AG10803 (cell line): Measurements from ENCODE around the gene POLR3H.

Experiments
- DNase-seq: peaks from one replicate; pipeline ENCODE4 v3.0.0; 2010; ENCODE audit warnings: low read depth
- H3K4me3 ChIP-seq: 2 replicates; pipeline ENCODE4 v1.5.1; 2011; ENCODE audit warnings: mild to moderate bottlenecking, low read length, control low read depth
- TF ChIP-seq, protein P1 (sequence below): conservative IDR thresholded peaks from 2 replicates; pipeline ENCODE4 v1.5.1; 2011; ENCODE audit warnings: mild to moderate bottlenecking, low read length, control low read depth, inconsistent platforms

Gene POLR3H

GRCh38 chr22:41542224-41542623 lies 2.0 kb downstream of the POLR3H start:
- TF ChIP-seq, protein P1, sequence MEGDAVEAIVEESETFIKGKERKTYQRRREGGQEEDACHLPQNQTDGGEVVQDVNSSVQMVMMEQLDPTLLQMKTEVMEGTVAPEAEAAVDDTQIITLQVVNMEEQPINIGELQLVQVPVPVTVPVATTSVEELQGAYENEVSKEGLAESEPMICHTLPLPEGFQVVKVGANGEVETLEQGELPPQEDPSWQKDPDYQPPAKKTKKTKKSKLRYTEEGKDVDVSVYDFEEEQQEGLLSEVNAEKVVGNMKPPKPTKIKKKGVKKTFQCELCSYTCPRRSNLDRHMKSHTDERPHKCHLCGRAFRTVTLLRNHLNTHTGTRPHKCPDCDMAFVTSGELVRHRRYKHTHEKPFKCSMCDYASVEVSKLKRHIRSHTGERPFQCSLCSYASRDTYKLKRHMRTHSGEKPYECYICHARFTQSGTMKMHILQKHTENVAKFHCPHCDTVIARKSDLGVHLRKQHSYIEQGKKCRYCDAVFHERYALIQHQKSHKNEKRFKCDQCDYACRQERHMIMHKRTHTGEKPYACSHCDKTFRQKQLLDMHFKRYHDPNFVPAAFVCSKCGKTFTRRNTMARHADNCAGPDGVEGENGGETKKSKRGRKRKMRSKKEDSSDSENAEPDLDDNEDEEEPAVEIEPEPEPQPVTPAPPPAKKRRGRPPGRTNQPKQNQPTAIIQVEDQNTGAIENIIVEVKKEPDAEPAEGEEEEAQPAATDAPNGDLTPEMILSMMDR: no peak
- DNase-seq: no peak
- H3K4me3 ChIP-seq: no peak overlapping the region

DNA sequence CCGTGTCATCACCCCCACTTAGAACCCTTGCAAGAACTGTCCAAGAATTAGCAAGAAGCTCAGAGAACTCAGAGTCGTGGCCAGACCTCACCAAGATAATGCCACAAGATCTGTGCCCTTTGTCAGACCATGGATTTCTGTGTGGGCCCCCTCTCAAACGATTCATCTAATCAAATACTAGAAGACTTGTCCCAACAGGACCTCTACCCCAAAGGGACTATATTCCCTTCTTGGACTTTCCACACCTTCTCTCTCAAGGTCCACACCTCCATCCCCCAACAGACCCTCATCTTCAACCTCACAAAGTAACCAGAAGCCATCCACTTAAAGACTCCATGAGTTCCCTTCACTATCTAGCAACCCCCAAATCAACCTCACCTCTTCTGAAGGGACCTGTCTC lies 2.8 kb downstream of the POLR3H start:
- TF ChIP-seq, protein P1: no peak
- no peak for DNase-seq
- H3K4me3 ChIP-seq: no peak overlapping the region

GRCh38 chr22:41540365-41540764 lies 3.9 kb downstream of the POLR3H start:
- no peak for DNase-seq
- TF ChIP-seq, protein P1: no peak
- no peak overlapping the region for H3K4me3 ChIP-seq

DNA sequence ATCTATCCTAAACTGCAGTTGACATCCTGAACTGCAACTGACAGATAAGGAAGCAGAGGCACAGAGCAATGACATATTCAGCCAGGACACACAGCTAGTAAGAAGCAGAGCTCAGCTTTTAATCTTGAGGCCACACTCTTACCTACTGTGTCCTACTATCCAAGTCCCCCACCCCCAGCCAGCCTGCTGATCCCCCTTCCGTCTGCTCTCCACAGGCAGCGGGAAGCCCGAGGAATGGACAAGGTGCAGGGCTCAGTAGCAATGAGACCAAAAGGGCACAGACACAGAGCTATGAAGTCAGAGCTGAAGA lies 4.3 kb downstream of the POLR3H start:
- no peak overlapping the region for H3K4me3 ChIP-seq
- TF ChIP-seq, protein P1: no peak
- DNase-seq: no peak

GRCh38 chr22:41539146-41540005 lies 4.9 kb downstream of the POLR3H start:
- no peak overlapping the region for H3K4me3 ChIP-seq
- peak; percentile 65 for DNase-seq
- TF ChIP-seq, protein P1: no peak

DNA sequence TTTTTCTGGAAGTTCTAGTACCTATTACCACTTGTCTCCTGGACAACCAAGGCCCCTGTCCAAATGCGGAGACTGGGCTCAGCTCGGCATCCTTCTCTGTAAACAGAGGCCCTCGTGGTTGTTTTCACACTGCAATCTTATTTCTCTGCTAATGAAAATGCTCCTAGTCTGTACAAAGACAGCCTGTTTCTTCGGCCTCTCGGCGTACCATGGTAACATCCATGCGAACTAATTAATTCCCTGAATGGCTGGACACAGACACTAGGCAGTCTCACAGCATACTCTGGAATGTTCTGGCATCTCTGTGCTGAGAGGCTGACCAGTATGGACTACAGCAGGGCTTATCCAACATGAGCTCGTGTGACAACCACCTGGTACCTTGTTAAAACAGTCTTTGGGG lies 5.7 kb downstream of the POLR3H start:
- TF ChIP-seq, protein P1: no peak
- H3K4me3 ChIP-seq: no peak overlapping the region
- DNase-seq: no peak

- DNase-seq: no peak
- H3K4me3 ChIP-seq: no peak overlapping the region
- TF ChIP-seq, protein P1: no peak
Observed at GRCh38 chr22:41537203-41537602, 7.1 kb downstream of the POLR3H start.
